ENCODE results near the gene KCNQ1.

KCNQ1 gene

DNA sequence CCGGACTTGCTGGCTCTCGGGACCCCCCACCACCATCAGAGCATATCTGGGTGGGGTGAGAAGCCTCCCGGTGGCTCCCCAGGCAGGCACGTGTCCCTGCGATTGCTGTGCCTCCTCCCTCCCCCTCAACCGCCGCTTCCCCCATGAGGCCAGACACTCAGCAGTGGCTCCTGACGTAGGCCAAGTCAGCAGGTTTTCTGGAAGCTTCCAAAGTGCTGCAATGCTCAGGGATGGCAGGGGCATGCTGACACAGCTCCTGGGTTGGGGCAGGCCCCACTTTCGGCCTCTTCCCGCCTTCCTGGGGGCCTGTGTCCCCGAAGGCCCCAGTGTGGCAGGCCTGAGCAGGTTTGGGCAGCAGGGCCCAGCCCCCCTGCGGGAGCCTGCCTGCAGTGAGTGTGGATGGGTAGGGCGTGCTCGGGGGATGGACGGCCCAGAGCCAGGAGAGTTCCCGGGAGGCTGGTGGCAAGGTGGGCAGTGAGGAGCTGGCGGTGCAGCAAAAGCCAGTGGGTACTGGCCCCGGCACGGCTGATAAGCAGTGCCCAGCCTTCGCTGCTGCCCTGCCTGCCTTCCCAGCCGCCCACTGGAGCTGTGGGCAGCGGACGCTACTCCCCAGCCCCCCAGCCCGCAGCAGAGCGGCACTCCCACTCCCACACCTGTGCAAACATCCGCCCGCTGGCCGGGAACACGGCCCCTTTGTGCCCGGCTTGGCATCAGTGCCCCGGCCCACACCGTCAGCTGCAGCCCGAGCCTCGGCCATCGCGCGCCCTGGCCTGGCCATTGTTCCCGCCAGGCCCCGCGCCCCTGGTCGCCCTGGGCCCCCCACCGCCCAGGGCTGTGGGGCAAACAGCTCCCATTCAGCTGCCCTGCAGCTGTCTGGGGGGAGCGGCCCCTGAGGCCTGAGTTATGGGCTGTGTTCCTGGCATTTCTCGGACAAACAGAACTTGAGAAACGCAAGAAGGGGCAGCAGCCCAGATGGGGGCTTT is 130.0 kb downstream of the KCNQ1 start:
- H3K4me1 ChIP-seq (ENCODE audit: insufficient read depth, low read length, severe bottlenecking), result no peaks in the 10 kb centered on the region
- no peak overlapping the region for H3K4me3 ChIP-seq (ENCODE audit: low read depth, low read length, poor library complexity, severe bottlenecking)
- no peaks in the 10 kb centered on the region for H3K79me2 ChIP-seq (ENCODE audit: insufficient read depth, low read length)
- no peak overlapping the region for H3K4me2 ChIP-seq (ENCODE audit: low read length)
- no peaks in the 10 kb centered on the region for H3K36me3 ChIP-seq (ENCODE audit: insufficient read depth, low read length)
- no peaks in the 10 kb centered on the region for H3F3A ChIP-seq (ENCODE audit: insufficient read depth, low read length)
- no peaks in the 10 kb centered on the region for H4K20me1 ChIP-seq (ENCODE audit: insufficient read depth, low read length)
- H3K9ac ChIP-seq (ENCODE audit: low read length), result no peak overlapping the region
- no peak for TF ChIP-seq EZH2 (IDR thresholded peaks at IDR 0.05; ENCODE audit: borderline replicate concordance, low read length)
- TF ChIP-seq, protein P1, sequence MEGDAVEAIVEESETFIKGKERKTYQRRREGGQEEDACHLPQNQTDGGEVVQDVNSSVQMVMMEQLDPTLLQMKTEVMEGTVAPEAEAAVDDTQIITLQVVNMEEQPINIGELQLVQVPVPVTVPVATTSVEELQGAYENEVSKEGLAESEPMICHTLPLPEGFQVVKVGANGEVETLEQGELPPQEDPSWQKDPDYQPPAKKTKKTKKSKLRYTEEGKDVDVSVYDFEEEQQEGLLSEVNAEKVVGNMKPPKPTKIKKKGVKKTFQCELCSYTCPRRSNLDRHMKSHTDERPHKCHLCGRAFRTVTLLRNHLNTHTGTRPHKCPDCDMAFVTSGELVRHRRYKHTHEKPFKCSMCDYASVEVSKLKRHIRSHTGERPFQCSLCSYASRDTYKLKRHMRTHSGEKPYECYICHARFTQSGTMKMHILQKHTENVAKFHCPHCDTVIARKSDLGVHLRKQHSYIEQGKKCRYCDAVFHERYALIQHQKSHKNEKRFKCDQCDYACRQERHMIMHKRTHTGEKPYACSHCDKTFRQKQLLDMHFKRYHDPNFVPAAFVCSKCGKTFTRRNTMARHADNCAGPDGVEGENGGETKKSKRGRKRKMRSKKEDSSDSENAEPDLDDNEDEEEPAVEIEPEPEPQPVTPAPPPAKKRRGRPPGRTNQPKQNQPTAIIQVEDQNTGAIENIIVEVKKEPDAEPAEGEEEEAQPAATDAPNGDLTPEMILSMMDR (IDR thresholded peaks at IDR 0.05; ENCODE audit: low read length), result no peak
- no peaks in the 10 kb centered on the region for H3K27me3 ChIP-seq (ENCODE audit: insufficient read depth, low read length)
- H3K9me2 ChIP-seq (ENCODE audit: low read depth, low read length), result no peaks in the 10 kb centered on the region
- no peaks in the 10 kb centered on the region for H3K9me3 ChIP-seq (ENCODE audit: low read length)
- H3K27ac ChIP-seq (ENCODE audit: low read depth, low read length, poor library complexity, severe bottlenecking), result no peak overlapping the region
- no peak overlapping the region for H2AFZ ChIP-seq (ENCODE audit: low read length)

DNA sequence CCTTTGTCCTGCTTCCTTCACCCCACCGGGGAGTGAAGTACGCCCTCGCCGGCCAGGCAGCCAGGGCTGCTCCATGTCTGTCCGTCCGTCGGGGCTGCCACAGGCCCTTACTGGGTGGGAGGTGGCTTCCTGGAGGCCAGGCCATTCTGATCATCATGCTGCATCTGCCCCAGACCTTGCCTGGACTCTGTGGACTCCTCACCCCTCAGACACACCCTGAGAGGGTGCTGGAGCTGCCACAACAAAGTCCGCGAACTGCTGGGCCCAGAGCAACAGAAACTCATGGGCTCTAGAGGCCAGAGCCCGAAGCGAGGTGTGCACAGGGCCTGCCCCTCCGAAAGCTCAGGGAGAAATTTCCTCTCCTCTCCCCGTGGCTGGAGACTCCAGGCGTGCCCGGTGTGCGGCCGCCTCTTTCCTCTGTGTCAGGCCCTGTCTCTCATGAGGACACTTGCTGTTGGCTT is 130.8 kb downstream of the KCNQ1 start:
- Histone ChIP-seq H3K4me1 (ENCODE audit: insufficient read depth, low read length, severe bottlenecking) (no peaks in the 10 kb centered on the region), H3K36me3 (ENCODE audit: insufficient read depth, low read length) (no peaks in the 10 kb centered on the region), H2AFZ (ENCODE audit: low read length) (no peak overlapping the region), H4K20me1 (ENCODE audit: insufficient read depth, low read length) (no peaks in the 10 kb centered on the region), H3K9me3 (ENCODE audit: low read length) (no peaks in the 10 kb centered on the region), H3K4me2 (ENCODE audit: low read length) (no peak overlapping the region), H3K4me3 (ENCODE audit: low read depth, low read length, poor library complexity, severe bottlenecking) (no peak overlapping the region), H3K9me2 (ENCODE audit: low read depth, low read length) (no peaks in the 10 kb centered on the region), H3K27ac (ENCODE audit: low read depth, low read length, poor library complexity, severe bottlenecking) (no peak overlapping the region), H3K9ac (ENCODE audit: low read length) (no peak overlapping the region), H3F3A (ENCODE audit: insufficient read depth, low read length) (no peaks in the 10 kb centered on the region), H3K79me2 (ENCODE audit: insufficient read depth, low read length) (no peaks in the 10 kb centered on the region), H3K27me3 (ENCODE audit: insufficient read depth, low read length) (no peaks in the 10 kb centered on the region)
- no peak for TF ChIP-seq EZH2 (IDR thresholded peaks at IDR 0.05; ENCODE audit: borderline replicate concordance, low read length)
- TF ChIP-seq, protein P1 (IDR thresholded peaks at IDR 0.05; ENCODE audit: low read length), result no peak

DNA sequence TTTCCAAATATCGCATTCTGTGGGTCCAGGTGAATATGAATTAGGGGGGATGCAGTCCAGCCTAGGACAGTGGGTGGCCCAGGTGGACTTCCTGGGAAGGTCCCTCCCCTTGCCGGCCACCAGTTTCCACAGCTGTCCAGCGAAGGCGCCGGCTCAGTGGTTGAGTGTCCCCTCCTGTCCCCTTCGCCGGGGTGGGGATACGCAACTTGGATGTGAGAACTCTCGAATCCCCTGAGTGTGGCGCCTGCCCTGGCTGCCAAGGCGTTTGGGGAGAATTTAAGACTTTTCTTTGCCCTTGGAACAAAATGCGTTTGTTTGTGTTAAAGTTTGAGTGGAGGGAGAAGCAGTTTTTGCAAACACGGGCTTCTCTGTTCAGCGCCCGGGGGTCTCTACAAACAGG is 131.3 kb downstream of the KCNQ1 start:
- H3K4me2 ChIP-seq (ENCODE audit: low read length), result no peak overlapping the region
- no peaks in the 10 kb centered on the region for H4K20me1 ChIP-seq (ENCODE audit: insufficient read depth, low read length)
- H2AFZ ChIP-seq (ENCODE audit: low read length), result no peak overlapping the region
- H3K9me2 ChIP-seq (ENCODE audit: low read depth, low read length), result no peaks in the 10 kb centered on the region
- no peaks in the 10 kb centered on the region for H3K79me2 ChIP-seq (ENCODE audit: insufficient read depth, low read length)
- no peak overlapping the region for H3K4me3 ChIP-seq (ENCODE audit: low read depth, low read length, poor library complexity, severe bottlenecking)
- H3K27ac ChIP-seq (ENCODE audit: low read depth, low read length, poor library complexity, severe bottlenecking), result no peak overlapping the region
- no peaks in the 10 kb centered on the region for H3K36me3 ChIP-seq (ENCODE audit: insufficient read depth, low read length)
- no peak for TF ChIP-seq EZH2 (IDR thresholded peaks at IDR 0.05; ENCODE audit: borderline replicate concordance, low read length)
- TF ChIP-seq, protein P1 (IDR thresholded peaks at IDR 0.05; ENCODE audit: low read length), result no peak
- H3F3A ChIP-seq (ENCODE audit: insufficient read depth, low read length), result no peaks in the 10 kb centered on the region
- no peaks in the 10 kb centered on the region for H3K27me3 ChIP-seq (ENCODE audit: insufficient read depth, low read length)
- no peaks in the 10 kb centered on the region for H3K9me3 ChIP-seq (ENCODE audit: low read length)
- no peaks in the 10 kb centered on the region for H3K4me1 ChIP-seq (ENCODE audit: insufficient read depth, low read length, severe bottlenecking)
- no peak overlapping the region for H3K9ac ChIP-seq (ENCODE audit: low read length)
